ENCODE measurements around the gene GRIK2.

GRIK2 gene

DNA sequence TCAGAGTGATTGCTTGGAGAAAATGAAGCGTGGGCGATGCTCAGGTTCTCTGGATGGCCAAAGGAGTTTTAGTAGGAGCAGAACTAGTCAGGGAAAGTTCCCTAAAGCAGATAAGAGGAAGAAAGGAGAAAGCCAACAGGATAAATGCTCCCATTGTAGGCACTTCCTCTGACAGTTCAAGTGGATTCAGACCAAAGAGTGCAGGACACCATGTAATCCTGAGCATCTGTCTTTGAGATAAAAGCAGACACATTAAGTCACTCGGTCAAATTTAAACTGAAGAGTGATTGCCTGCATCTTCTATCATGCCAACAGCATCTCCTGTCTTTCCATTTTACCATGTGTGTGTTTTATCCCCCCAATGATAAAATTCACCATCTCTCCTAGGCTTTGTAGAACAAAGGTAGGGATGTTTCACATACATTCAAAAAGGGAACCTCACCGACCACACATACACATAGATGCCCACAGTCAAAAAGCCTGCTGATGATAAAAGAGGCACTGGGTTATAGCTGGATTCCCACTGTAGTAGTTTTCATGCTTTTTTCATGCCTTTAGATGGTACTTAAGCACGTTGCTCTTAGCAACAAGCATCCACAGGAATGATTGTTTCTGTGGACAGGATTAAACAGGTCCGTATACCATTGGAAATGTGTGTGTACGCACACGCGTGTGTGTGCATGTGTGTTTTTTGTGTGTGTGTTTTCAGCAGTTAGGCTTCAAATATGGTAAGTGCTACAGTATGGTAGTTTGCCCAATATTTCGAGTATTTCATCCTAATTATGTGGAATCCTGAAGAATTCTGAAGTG, 7.0 kb downstream of the GRIK2 start:
- peak in 1 of 56 donors; percentile 7 for DNase-seq

DNA sequence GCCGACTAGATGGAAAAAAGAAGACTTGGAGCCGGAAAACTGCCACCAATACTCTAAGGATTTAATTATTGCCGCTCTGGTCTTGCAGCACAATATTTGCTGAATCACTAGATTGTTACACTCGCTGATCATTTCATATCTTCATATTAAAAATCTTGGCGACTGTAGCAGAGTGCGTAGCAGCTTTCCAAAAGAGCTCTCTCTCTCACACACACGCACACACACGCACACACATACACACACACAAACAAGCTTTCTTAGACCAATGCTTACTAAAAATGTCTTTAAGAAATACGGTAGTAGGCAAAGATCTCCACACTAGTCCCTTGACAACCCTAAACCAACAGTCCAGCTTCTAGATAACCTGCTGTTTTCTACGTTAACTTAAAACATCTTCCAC, 7.7 kb downstream of the GRIK2 start:
- DNase-seq = no peak

DNA sequence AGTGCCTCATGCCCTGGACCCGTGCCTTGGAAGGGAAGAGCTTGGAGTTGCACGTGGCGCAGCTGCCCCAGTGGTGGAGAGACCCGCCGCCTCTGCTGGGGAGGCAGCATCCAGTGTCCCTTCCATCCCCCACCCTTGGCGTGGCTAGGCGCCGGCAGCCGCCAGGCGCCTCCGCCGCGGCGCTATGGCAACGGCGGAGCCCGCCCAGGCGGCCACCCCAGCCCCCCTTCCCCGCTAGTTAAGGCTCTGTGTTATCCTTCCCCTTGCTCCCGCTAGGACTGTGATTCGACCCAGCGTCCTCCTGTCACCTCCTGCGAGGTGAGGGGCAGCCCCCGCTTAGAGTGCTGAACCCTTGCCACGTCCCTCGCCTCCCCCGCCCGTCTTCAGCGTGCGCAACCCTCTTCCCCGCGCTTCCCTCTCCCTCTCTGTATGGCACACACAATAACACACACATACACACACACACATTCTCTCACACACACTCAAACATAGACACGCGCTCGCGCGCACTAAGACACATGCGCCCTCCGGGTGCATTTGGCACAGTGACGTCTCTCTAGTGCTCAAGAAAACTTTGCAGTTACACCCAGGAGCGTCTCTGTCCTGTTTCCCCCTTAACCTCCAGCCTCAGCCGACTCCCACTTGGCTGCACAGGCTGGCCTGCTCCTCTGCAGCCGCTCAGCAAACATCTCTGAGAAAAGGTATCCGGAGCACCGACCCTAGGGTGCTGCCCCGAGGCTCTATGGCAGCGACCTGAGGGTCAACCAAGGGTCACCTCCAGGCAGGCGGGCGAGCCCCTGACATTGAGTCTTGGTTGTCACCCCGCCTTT, 8.5 kb downstream of the GRIK2 start:
- peak in 25 of 56 donors; percentile 14 to 73 (median 51) for DNase-seq

- DNase-seq = peak in 14 of 56 donors; percentile 9 to 51 (median 27)
Observed at GRCh38 chr6:101402622-101403031, 9.1 kb downstream of the GRIK2 start.

DNA sequence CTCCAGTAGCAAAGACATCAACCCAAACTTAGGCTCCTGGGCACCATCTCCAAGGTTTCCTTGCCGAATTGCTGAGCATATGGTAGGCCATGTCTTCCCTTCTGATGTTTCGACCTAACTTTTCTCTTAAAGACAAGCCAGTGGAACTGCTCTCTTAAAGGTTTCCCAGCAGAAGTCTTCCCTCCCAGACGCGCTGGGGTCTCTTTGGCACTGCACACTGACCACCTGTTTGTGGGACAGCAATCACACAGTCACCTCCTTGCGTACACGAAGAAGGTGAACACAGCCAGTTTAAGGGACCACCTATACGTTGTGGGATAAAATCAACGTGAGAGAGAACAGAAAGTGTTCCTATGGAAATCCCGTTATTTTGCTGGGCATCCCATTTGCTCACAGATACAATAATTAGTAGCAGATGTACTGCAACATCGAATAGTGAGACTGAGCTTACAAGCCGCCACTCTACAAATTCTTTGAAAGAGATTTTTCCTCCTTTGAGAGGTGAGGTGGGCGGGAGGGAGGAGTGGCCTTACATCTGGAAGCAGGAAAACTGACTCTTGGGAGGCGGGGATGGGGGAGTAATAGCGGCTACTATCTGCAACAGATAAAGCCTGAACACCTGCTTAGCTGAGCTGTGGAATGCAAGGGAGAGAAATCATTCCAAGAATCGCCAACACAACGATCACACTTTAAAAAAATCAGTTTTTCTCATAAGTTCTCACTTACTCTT, 9.9 kb downstream of the GRIK2 start:
- peak in 3 of 56 donors; percentile 11 to 32 (median 18) for DNase-seq

- no peak for DNase-seq
Observed at GRCh38 chr6:101404775-101405174, 11.3 kb downstream of the GRIK2 start.

DNA sequence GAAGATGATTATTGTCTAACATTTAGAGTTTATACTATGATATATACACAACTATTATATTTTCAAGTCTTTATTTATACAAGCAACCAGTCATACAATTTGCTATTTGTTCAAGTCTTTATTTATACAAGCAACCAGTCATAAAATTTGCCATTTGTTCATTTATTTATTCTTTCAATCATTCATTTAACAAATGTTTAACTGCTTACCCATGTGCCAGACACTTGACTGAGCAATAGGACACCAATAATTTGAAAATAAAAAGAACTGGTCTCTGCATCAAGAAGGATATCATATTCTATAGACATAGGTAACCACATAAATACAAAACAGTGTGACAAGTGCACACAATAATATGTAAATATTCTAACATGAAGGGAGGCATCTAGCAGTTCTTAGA, 20.3 kb downstream of the GRIK2 start:
- DNase-seq = no peak

GRCh38 chr6:101417900-101418299, 24.4 kb downstream of the GRIK2 start:
- DNase-seq = no peak

GRCh38 chr6:101422251-101422650, 28.7 kb downstream of the GRIK2 start:
- DNase-seq = no peak

DNA sequence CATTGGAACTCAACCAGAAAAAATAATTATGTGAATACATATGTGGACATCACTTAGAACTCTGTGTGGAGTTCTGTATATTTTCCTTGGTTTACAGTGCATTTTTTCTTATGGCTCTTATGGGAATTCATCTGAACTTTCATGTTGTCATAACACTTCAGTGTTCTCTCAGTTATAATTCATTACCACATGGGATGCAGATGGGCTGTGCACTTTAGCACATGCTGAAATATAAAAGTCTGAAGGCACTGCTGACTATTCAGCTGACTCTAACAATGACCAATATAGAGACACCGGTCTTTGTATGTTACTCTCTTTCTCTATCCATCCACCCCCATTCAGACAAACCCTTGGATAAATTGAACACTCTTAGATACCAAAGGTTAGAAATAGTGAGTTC, 29.3 kb downstream of the GRIK2 start:
- DNase-seq = no peak

- no peak for DNase-seq
Observed at GRCh38 chr6:101429270-101429669, 35.8 kb downstream of the GRIK2 start.

GRCh38 chr6:101429845-101430244, 36.3 kb downstream of the GRIK2 start:
- peak in 1 of 56 donors; percentile 3 for DNase-seq

DNA sequence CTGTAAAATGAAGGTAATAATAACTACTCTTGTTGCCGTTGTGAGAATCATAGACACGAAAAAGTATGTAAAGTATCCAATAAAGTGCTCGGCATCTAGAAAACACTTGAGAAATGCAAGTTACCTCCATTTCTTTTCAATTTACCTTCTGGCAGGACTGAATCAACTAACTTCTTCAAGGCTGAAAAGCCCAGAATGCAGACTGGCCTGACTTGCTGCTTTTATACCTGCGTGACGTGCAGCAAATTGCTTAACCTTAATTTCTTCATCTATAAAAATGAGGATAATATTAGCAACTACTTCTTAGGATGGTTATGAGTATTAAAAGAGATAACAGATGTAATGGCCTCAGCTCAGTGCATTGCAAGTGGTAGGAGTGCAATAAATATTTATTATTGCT, 39.6 kb downstream of the GRIK2 start:
- DNase-seq = no peak

- DNase-seq = no peak
Observed at GRCh38 chr6:101434601-101435000, 41.1 kb downstream of the GRIK2 start.

GRCh38 chr6:101435038-101435437, 41.5 kb downstream of the GRIK2 start:
- DNase-seq = no peak

DNA sequence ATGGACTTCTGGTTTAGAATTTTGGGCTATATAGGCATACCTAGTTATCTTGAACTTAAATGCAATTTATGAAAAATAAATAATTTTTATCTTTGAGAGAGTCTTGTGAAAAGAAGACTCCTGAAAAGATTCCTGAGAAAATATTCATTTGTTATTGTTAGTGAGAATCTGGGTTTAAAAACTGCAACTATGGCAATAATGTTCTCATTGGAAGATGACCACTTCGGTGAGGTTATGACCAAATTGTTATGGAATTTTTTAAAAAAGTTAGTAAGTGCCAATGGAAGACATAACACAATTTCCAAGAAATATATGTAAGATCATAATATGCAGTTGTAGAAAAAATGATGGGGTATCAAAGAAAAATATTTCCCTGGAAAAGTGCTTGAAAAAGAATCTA, 46.3 kb downstream of the GRIK2 start:
- DNase-seq = no peak

DNA sequence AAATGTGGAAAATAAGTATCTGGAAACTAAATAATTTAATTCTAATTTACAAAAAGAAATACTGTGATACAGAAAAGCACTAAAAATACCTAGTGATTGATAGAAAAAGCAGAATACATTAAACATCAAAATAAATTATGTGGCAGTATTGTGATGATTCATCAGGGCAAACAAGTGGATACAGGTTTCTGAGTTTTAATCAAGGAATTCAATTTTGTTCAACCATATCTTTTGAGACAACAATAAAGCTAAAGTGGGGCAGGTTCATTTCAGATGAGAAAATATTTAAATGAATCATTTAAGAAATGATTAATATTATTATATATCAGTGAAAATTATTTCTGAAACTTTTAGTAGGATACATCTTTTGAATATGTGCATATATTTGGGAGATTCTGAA, 49.8 kb downstream of the GRIK2 start:
- DNase-seq = no peak

DNA sequence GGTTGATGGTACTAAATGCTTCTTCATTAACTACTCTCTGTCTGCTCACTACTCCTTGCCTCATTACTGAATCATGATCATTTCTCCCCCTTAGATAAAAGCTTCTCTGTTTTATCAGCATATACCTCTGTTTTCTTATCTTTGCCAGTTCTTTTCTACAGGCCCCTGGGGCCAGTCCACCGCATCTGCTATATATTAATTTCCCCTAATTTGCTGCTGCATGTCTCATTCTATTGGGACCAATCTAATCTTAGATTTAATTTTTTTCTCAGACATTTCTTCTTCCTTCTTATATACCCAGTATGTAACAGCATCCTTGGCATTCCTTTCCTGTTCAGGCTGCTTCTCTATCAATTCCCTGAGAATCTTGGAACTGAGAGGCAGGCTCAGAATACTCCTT, 51.2 kb downstream of the GRIK2 start:
- DNase-seq = no peak

DNA sequence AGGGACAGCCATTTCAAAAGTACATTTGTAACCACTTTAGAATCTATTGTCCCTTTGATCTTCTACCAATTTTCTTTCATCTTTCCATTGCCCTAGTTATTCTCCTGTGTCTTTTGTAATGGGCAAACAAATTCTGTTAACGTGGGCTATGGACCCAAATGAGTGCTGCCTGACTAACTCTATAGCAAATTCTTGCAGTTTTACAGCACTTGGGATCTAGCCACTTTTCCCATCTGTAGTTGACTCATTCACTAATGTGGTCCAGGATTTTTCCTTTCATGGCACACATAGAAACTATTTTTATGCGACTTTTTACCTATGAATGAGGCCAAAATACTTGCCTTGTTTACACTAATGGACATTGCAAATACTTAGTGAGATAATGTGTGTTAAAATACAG, 52.0 kb downstream of the GRIK2 start:
- no peak for DNase-seq

GRCh38 chr6:101450901-101451300, 57.4 kb downstream of the GRIK2 start:
- DNase-seq = no peak

DNA sequence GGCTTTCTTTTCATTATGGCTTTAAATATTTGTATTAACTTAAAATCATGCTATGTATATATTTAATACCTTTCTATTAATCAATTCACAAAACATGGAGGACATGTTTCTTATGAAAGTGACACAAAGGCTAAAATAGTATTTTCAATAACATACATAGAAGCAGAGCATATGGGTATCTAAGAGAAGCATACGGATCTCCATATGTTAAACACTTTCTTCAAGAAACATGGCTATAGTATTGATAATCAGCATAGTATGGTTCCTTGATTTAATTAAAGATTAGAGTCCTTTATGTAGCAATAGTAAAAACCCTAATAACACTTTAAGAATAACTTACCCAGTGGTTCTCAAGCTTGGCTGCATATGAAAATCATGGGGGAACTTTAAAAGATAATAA, 58.5 kb downstream of the GRIK2 start:
- no peak for DNase-seq

GRCh38 chr6:101453221-101453620, 59.7 kb downstream of the GRIK2 start:
- no peak for DNase-seq

Data from amygdala (tissue), 56 donors.